ENCODE results near the gene IFIT1.

DNA sequence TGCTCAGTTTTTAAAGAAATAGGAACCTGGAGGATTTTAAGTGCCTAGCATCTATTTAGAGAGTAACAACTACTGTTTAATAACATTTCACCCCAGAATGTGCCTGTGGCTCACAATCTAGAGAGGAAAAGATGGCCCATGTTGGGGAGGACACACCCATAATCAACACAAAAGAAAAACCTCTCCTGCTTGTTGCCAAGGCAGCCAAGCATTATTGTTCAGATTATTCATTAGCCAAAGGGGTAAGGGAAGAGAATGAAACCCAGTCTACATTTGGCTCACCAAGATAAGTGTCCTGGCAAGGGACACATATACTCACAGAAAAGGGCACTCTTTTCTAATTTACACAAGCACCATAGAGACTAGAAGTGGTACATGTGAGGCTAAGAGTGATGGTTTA lies 32.3 kb upstream of the IFIT1 start:
- TF ChIP-seq, protein P1, sequence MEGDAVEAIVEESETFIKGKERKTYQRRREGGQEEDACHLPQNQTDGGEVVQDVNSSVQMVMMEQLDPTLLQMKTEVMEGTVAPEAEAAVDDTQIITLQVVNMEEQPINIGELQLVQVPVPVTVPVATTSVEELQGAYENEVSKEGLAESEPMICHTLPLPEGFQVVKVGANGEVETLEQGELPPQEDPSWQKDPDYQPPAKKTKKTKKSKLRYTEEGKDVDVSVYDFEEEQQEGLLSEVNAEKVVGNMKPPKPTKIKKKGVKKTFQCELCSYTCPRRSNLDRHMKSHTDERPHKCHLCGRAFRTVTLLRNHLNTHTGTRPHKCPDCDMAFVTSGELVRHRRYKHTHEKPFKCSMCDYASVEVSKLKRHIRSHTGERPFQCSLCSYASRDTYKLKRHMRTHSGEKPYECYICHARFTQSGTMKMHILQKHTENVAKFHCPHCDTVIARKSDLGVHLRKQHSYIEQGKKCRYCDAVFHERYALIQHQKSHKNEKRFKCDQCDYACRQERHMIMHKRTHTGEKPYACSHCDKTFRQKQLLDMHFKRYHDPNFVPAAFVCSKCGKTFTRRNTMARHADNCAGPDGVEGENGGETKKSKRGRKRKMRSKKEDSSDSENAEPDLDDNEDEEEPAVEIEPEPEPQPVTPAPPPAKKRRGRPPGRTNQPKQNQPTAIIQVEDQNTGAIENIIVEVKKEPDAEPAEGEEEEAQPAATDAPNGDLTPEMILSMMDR (IDR thresholded peaks at IDR 0.05) = no peak
- TF ChIP-seq EP300 (IDR thresholded peaks at IDR 0.05) (no peak), POLR2A (IDR thresholded peaks at IDR 0.05; ENCODE audit: low read depth) (no peak)
